Measurements from ENCODE around the gene CCDC134. TPM values are rescaled to one million over a fixed set of nuclear protein-coding genes. Genes with fewer than 3 reads are reported as not detected.

Gene CCDC134
- total and polyA plus RNA-seq, 2 of the 13 experiments (the other 11 are each of a cell fraction or from before 2014, with no cell fraction given): 4.8 to 17.4 TPM

GRCh38 chr22:41787331-41787730, 13.1 kb upstream of the CCDC134 start (continued):
- no peak for TF ChIP-seq ZMAT5 (CRISPR knock-in tag; IDR thresholded peaks at IDR 0.05; ENCODE audit: borderline replicate concordance, low read depth)
- TF ChIP-seq CREB1 (IDR thresholded peaks at IDR 0.05): no peak
- no peak for TF ChIP-seq CREB1 (CRISPR knock-in tag; IDR thresholded peaks at IDR 0.05)
- TF ChIP-seq RBFOX2 (IDR thresholded peaks at IDR 0.05; ENCODE audit: low read depth, low read length): no peak
- no peak for TF ChIP-seq FUBP1 (CRISPR knock-in tag; IDR thresholded peaks at IDR 0.05; ENCODE audit: borderline replicate concordance)

- H3K4me2 ChIP-seq (ENCODE audit: low read depth, low read length): no peak overlapping the region
- no peak overlapping the region for H3K27ac ChIP-seq (ENCODE audit: extremely low read length, insufficient read depth, low read length)
- no peak overlapping the region for H3K4me3 ChIP-seq (replicated peaks in 1 of 3; ENCODE audit: insufficient read depth in 1 of 3, low read depth in 2 of 3, low read length in 3 of 3)
- H4K20me1 ChIP-seq (ENCODE audit: insufficient read depth, low read length): no peaks in the 10 kb centered on the region
- peak; percentile 82 for TF ChIP-seq ZNF629 (CRISPR knock-in tag; conservative IDR thresholded peaks at IDR 0.05)
- no peak for TF ChIP-seq NFATC3 (CRISPR knock-in tag; IDR thresholded peaks at IDR 0.05)
- ATAC-seq: no peak
- H2AFZ ChIP-seq (ENCODE audit: low read length): no peak overlapping the region
- FAIRE-seq: no peak
- ChIA-PET POLR2A (no interaction called here), CTCF (ENCODE audit: low intra/inter-chr PET ratio, low total read pairs) (no interaction called here)
- intact Hi-C loops (cut with micrococcal nuclease; ENCODE audit: unreplicated experiment) (no loop called here), in situ Hi-C loops (cut with HindIII; ENCODE audit: extremely low pct_ligation_motif_present, low pct_unique_long_range_greater_than_20kb) (no loop called here)
- no TSS peak for BruUV-seq (replicated peaks)
- peaks cover 8% of the 10 kb centered on the region; the same call in 1 of the 2 replicates for H3K4me1 ChIP-seq (ENCODE audit: insufficient read depth, low read length)
- 91% methylated on average over 3 of the region's 3 CpGs for WGBS (ENCODE audit: low lambda C conversion rate)
- no peaks in the 10 kb centered on the region for H3K9me3 ChIP-seq (ENCODE audit: low read length)
- H3K9ac ChIP-seq (ENCODE audit: insufficient read depth, low read depth, low read length): no peak overlapping the region
- H3K27me3 ChIP-seq (ENCODE audit: control insufficient read depth in 1 of 2, insufficient read depth in 2 of 2, low read length in 2 of 2): no peaks in the 10 kb centered on the region
- no peaks in the 10 kb centered on the region for H3K79me2 ChIP-seq (ENCODE audit: insufficient read depth, low read length)
- H3K36me3 ChIP-seq (replicated peaks in 1 of 2; ENCODE audit: control insufficient read depth in 1 of 2, insufficient read depth in 2 of 2, low read length in 2 of 2): no peaks in the 10 kb centered on the region
- no peak for DNase-seq (ENCODE audit: low spot score)
Measured at GRCh38 chr22:41793871-41794270, 6.6 kb upstream of the CCDC134 start.
